CD4-positive, alpha-beta T cell (primary cell): Measurements from ENCODE around the gene DEFB114. TPM values are rescaled to one million over a fixed set of nuclear protein-coding genes. Genes with fewer than 3 reads are reported as not detected.

Source experiments
- ATAC-seq: fragments of 200-7000 bp; cut with Tn5 transposase; one replicate; pipeline ENCODE4 v1.10.0; 2022; ENCODE audit warnings: mild to moderate bottlenecking; ENCODE audit not compliant: poor library complexity
- CTCF ChIA-PET: fragments of 350-600 bp; sonication (Branson Sonifier 250); formaldehyde crosslinking; loops from one replicate; lab custom pipeline; 2021; ENCODE audit warnings: antibody characterized with exemption, inconsistent platforms; lab: Charles Lee
- POLR2A ChIA-PET: fragments of 350-600 bp; sonication (Branson Sonifier 250); formaldehyde crosslinking; loops from one replicate; lab custom pipeline; 2021; ENCODE audit warnings: antibody characterized with exemption, inconsistent platforms; lab: Charles Lee
- DNase-seq, 14 experiments: peaks; one replicate each; pipeline ENCODE4 v3.0.0-alpha.2; 2013 to 2020; ENCODE audit warnings: mixed read lengths in 2 of 14
- H3K27ac ChIP-seq, 2 donors: one replicate each; pipeline versions ENCODE4 v1.5.1 to v1.7.0; 2013; ENCODE audit warnings: low read length in 2 of 2, low read depth in 1 of 2, mild to moderate bottlenecking in 1 of 2
- H3K27me3 ChIP-seq, 2 experiments: 1 replicate in 1 of 2; 2 replicates in 1 of 2; pipeline versions ENCODE4 v1.6.1 to v1.7.0; 2013; ENCODE audit warnings: low read length in 2 of 2, control low read depth in 1 of 2, mild to moderate bottlenecking in 1 of 2, moderate library complexity in 1 of 2; ENCODE audit not compliant: insufficient read depth in 2 of 2, control insufficient read depth in 1 of 2
- H3K36me3 ChIP-seq: one replicate; pipeline ENCODE4 v1.6.1; 2013; ENCODE audit warnings: low read length, control low read depth; ENCODE audit not compliant: insufficient read depth
- H3K4me1 ChIP-seq: one replicate; pipeline ENCODE4 v1.6.1; 2013; ENCODE audit warnings: low read length, control low read depth; ENCODE audit not compliant: insufficient read depth
- H3K4me3 ChIP-seq: one replicate; pipeline ENCODE4 v1.5.1; 2013; ENCODE audit warnings: mild to moderate bottlenecking, low read length, moderate library complexity
- H3K9me3 ChIP-seq, 2 experiments: 1 replicate in 1 of 2; 2 replicates in 1 of 2; pipeline versions ENCODE4 v1.6.1 to v1.7.0; 2013; ENCODE audit warnings: low read length in 2 of 2, mild to moderate bottlenecking in 2 of 2, control low read depth in 1 of 2, moderate library complexity in 1 of 2; ENCODE audit not compliant: control insufficient read depth in 1 of 2, insufficient read depth in 1 of 2
- H3K27ac Mint-ChIP-seq: one replicate; pipeline ENCODE4 v1.8.0; 2020; ENCODE audit warnings: mixed read lengths
- H3K27me3 Mint-ChIP-seq: one replicate; pipeline ENCODE4 v1.8.0; 2021; ENCODE audit warnings: mixed read lengths
- H3K36me3 Mint-ChIP-seq: one replicate; pipeline ENCODE4 v1.8.0; 2021; ENCODE audit warnings: low read depth, mixed read lengths
- H3K4me1 Mint-ChIP-seq: one replicate; pipeline ENCODE4 v1.8.0; 2021; ENCODE audit warnings: low read depth, mixed read lengths
- H3K4me3 Mint-ChIP-seq: one replicate; pipeline ENCODE4 v1.8.0; 2020; ENCODE audit warnings: mild to moderate bottlenecking, mixed read lengths
- H3K9me3 Mint-ChIP-seq: one replicate; pipeline ENCODE4 v1.8.0; 2020; ENCODE audit warnings: mixed read lengths
- CTCF ChIP-seq: fragments of 200-600 bp; IDR thresholded peaks from one replicate; pipeline ENCODE4 v1.8.0; 2022; ENCODE audit warnings: antibody characterized with exemption, mild to moderate bottlenecking
- intact Hi-C, 2 experiments: fragments of 100-400 bp; cut with DNase I in 1 of 2; cut with micrococcal nuclease in 1 of 2; formaldehyde crosslinking; loops; one replicate each; pipeline versions ENCODE4 v1.15.1 to v1.9.0; 2023 to 2025; cut with DNase I, micrococcal nuclease
- total RNA-seq, 174 experiments: library from RNA in 2 of 174; stranded (reverse) in 2 of 174; gene quantifications; one replicate each; pipeline ENCODE4 v1.2.3 and lab custom pipeline; 2021 to 2026

DEFB114 gene
- total RNA-seq, 2 experiments from 2014 or later = not detected

GRCh38 chr6:49966823-49967222 lies 2.9 kb upstream of the DEFB114 start:
- H3K27ac ChIP-seq = no peak overlapping the region
- ChIA-PET POLR2A (no interaction called here), CTCF (no interaction called here)
- H3K4me3 ChIP-seq = no peak overlapping the region
- Mint-ChIP-seq H3K4me3 (no peak overlapping the region), H3K4me1 (no peaks in the 10 kb centered on the region), H3K27me3 (no peaks in the 10 kb centered on the region), H3K9me3 (no peaks in the 10 kb centered on the region), H3K27ac (no peak overlapping the region), H3K36me3 (no peaks in the 10 kb centered on the region)
- no peaks in the 10 kb centered on the region for H3K27me3 ChIP-seq
- DNase-seq = no peak
- no peaks in the 10 kb centered on the region for H3K36me3 ChIP-seq
- H3K9me3 ChIP-seq = no peaks in the 10 kb centered on the region
- ATAC-seq = no peak
- intact Hi-C loops = no loop called here
- H3K4me1 ChIP-seq = no peaks in the 10 kb centered on the region
- TF ChIP-seq CTCF = no peak

- Mint-ChIP-seq H3K27ac (no peak overlapping the region), H3K4me1 (no peaks in the 10 kb centered on the region), H3K27me3 (no peaks in the 10 kb centered on the region), H3K9me3 (no peaks in the 10 kb centered on the region), H3K4me3 (no peak overlapping the region), H3K36me3 (no peaks in the 10 kb centered on the region)
- DNase-seq = no peak
- Histone ChIP-seq H3K4me1 (no peaks in the 10 kb centered on the region), H3K36me3 (no peaks in the 10 kb centered on the region), H3K9me3 (no peaks in the 10 kb centered on the region), H3K4me3 (no peak overlapping the region), H3K27me3 (no peaks in the 10 kb centered on the region), H3K27ac (no peak overlapping the region)
- intact Hi-C loops = no loop called here
- ChIA-PET CTCF (no interaction called here), POLR2A (no interaction called here)
- no peak for TF ChIP-seq CTCF
- no peak for ATAC-seq
Observed at GRCh38 chr6:49966334-49966733, 2.4 kb upstream of the DEFB114 start.

- no peak overlapping the region for H3K27ac ChIP-seq
- CTCF ChIA-PET = no interaction called here
- H3K36me3 ChIP-seq = no peaks in the 10 kb centered on the region
- POLR2A ChIA-PET = no interaction called here
- ATAC-seq (no peak), DNase-seq (no peak)
- Mint-ChIP-seq H3K9me3 (no peaks in the 10 kb centered on the region), H3K27ac (no peak overlapping the region), H3K27me3 (no peaks in the 10 kb centered on the region), H3K4me1 (no peaks in the 10 kb centered on the region), H3K4me3 (no peak overlapping the region), H3K36me3 (no peaks in the 10 kb centered on the region)
- no peaks in the 10 kb centered on the region for H3K9me3 ChIP-seq
- no peaks in the 10 kb centered on the region for H3K4me1 ChIP-seq
- intact Hi-C loops = no loop called here
- no peaks in the 10 kb centered on the region for H3K27me3 ChIP-seq
- TF ChIP-seq CTCF = no peak
- no peak overlapping the region for H3K4me3 ChIP-seq
Observed at GRCh38 chr6:49958180-49958579, 5.8 kb downstream of the DEFB114 start.
